OCI-LY1 (cell line): ENCODE measurements around the gene HES1.

ENCODE experiments used
- H2AFZ ChIP-seq: fragments of 200-600 bp; sonication (generic), shearing (Covaris generic); 2 replicates; pipeline ENCODE4 v1.6.0; 2014; ENCODE audit warnings: antibody characterized with exemption, mild to moderate bottlenecking, low read length
- H3F3A ChIP-seq: fragments of 200-600 bp; sonication (generic), shearing (Covaris generic); 2 replicates; pipeline ENCODE4 v1.6.0; 2014; ENCODE audit warnings: mild to moderate bottlenecking, antibody characterized with exemption, low read length, moderate library complexity; ENCODE audit not compliant: insufficient read depth
- H3K27ac ChIP-seq: fragments of 200-600 bp; sonication (generic); 2 replicates; pipeline ENCODE4 v1.5.1; 2014; ENCODE audit warnings: low read length, mixed run types, mild to moderate bottlenecking, low read depth; ENCODE audit not compliant: poor library complexity, severe bottlenecking
- H3K27me3 ChIP-seq: fragments of 200-600 bp; sonication (generic); 2 replicates; pipeline ENCODE4 v1.6.0; 2014; ENCODE audit warnings: antibody characterized with exemption, mild to moderate bottlenecking, low read length, moderate library complexity; ENCODE audit not compliant: insufficient read depth
- H3K36me3 ChIP-seq: fragments of 200-600 bp; sonication (generic); 2 replicates; pipeline ENCODE4 v1.6.1; 2014; ENCODE audit warnings: mild to moderate bottlenecking, antibody characterized with exemption, low read length, moderate library complexity, mixed read lengths; ENCODE audit not compliant: insufficient read depth
- H3K4me1 ChIP-seq: fragments of 200-600 bp; sonication (generic); 2 replicates; pipeline ENCODE4 v1.5.1; 2014; ENCODE audit warnings: mild to moderate bottlenecking, low read length, moderate library complexity; ENCODE audit not compliant: insufficient read depth, severe bottlenecking
- H3K4me2 ChIP-seq: fragments of 200-600 bp; sonication (generic), shearing (Covaris generic); 2 replicates; pipeline ENCODE4 v1.6.1; 2014; ENCODE audit warnings: low read length
- H3K4me3 ChIP-seq: fragments of 200-600 bp; sonication (generic); 2 replicates; pipeline ENCODE4 v1.5.1; 2014; ENCODE audit warnings: low read length, low read depth, mild to moderate bottlenecking, mixed read lengths; ENCODE audit not compliant: poor library complexity, severe bottlenecking
- H3K79me2 ChIP-seq: fragments of 200-600 bp; shearing (Covaris generic); 2 replicates; pipeline ENCODE4 v1.6.1; 2016; ENCODE audit warnings: mixed run types, low read length, mixed read lengths; ENCODE audit not compliant: insufficient read depth
- H3K9ac ChIP-seq: fragments of 200-600 bp; sonication (generic), shearing (Covaris generic); 2 replicates; pipeline ENCODE4 v1.6.1; 2014; ENCODE audit warnings: mild to moderate bottlenecking, low read length, mixed read lengths
- H3K9me2 ChIP-seq: fragments of 200-600 bp; sonication (generic), shearing (Covaris generic); 2 replicates; pipeline ENCODE4 v1.6.1; 2014; ENCODE audit warnings: low read depth, mild to moderate bottlenecking, low read length, mixed read lengths
- H3K9me3 ChIP-seq: fragments of 200-600 bp; shearing (Covaris generic); 2 replicates; pipeline ENCODE4 v1.6.1; 2014; ENCODE audit warnings: low read length, mixed read lengths
- H4K20me1 ChIP-seq: fragments of 200-600 bp; sonication (generic), shearing (Covaris generic); 2 replicates; pipeline ENCODE4 v1.6.0; 2016; ENCODE audit warnings: mild to moderate bottlenecking, low read length; ENCODE audit not compliant: insufficient read depth
- CTCF ChIP-seq: fragments of 200-600 bp; sonication (generic), shearing (Covaris generic); IDR thresholded peaks from 2 replicates; pipeline ENCODE4 v1.5.1; 2017; ENCODE audit warnings: mild to moderate bottlenecking, antibody characterized with exemption, low read length, moderate library complexity, mixed read lengths
- EZH2 ChIP-seq: fragments of 200-600 bp; sonication (generic), shearing (Covaris generic); IDR thresholded peaks from 2 replicates; pipeline ENCODE4 v1.8.0; 2017; ENCODE audit warnings: borderline replicate concordance, mixed run types, mild to moderate bottlenecking, antibody characterized with exemption, low read length, moderate library complexity, mixed read lengths

The HES1 gene

GRCh38 chr3:194097141-194097882 is 38.6 kb upstream of the HES1 start:
- Histone ChIP-seq H3K9me2 (no peaks in the 10 kb centered on the region), H3K9me3 (no peaks in the 10 kb centered on the region), H3K4me2 (no peak overlapping the region), H4K20me1 (no peaks in the 10 kb centered on the region), H3K27ac (no peak overlapping the region), H3K9ac (no peak overlapping the region), H3K79me2 (no peaks in the 10 kb centered on the region), H2AFZ (no peak overlapping the region), H3K36me3 (no peaks in the 10 kb centered on the region), H3K27me3 (peaks cover 10% of the 10 kb centered on the region; the same call in 1 of the 2 replicates), H3K4me3 (no peak overlapping the region), H3F3A (no peaks in the 10 kb centered on the region), H3K4me1 (peaks cover 13% of the 10 kb centered on the region)
- TF ChIP-seq CTCF, result no peak
- no peak for TF ChIP-seq EZH2

GRCh38 chr3:194098081-194098842 is 37.7 kb upstream of the HES1 start:
- TF ChIP-seq CTCF, result no peak
- no peak for TF ChIP-seq EZH2
- Histone ChIP-seq H2AFZ (no peak overlapping the region), H3K9me3 (no peaks in the 10 kb centered on the region), H3K4me3 (no peak overlapping the region), H3K9me2 (no peaks in the 10 kb centered on the region), H3F3A (no peaks in the 10 kb centered on the region), H4K20me1 (no peaks in the 10 kb centered on the region), H3K36me3 (no peaks in the 10 kb centered on the region), H3K9ac (no peak overlapping the region), H3K27me3 (peaks cover 10% of the 10 kb centered on the region; the same call in 1 of the 2 replicates), H3K27ac (no peak overlapping the region), H3K79me2 (no peaks in the 10 kb centered on the region), H3K4me1 (peaks cover 16% of the 10 kb centered on the region), H3K4me2 (no peak overlapping the region)

- TF ChIP-seq EZH2 (no peak), CTCF (no peak)
- Histone ChIP-seq H3K4me2 (no peak overlapping the region), H3K9ac (no peak overlapping the region), H2AFZ (no peak overlapping the region), H3K27me3 (peaks cover 10% of the 10 kb centered on the region; the same call in 1 of the 2 replicates), H3K9me2 (no peaks in the 10 kb centered on the region), H3K79me2 (no peaks in the 10 kb centered on the region), H3K36me3 (no peaks in the 10 kb centered on the region), H3K4me3 (no peak overlapping the region), H3K27ac (no peak overlapping the region), H3K4me1 (peaks cover 22% of the 10 kb centered on the region), H3K9me3 (no peaks in the 10 kb centered on the region), H4K20me1 (no peaks in the 10 kb centered on the region), H3F3A (no peaks in the 10 kb centered on the region)
Measured at GRCh38 chr3:194098843-194099183, 37.1 kb upstream of the HES1 start.
